ENCODE results near the gene NOTCH3.

- TF ChIP-seq CTCF (IDR thresholded peaks at IDR 0.05; ENCODE audit: low read depth, low read length, poor library complexity, severe bottlenecking) (no peak), EZH2phosphoT487 (IDR thresholded peaks at IDR 0.05; ENCODE audit: borderline replicate concordance, low read length) (no peak)
Observed at GRCh38 chr19:15170345-15170744, 30.4 kb downstream of the NOTCH3 start.
